HCT116 (cell line): ENCODE results near the gene ACSL3.

Experiments used
- CBX3 ChIP-seq: IDR thresholded peaks from 2 replicates; pipeline ENCODE4 v1.6.1; 2012; ENCODE audit warnings: low read depth
- SIN3A ChIP-seq: IDR thresholded peaks from 2 replicates; pipeline ENCODE4 v1.6.1; 2012; ENCODE audit warnings: low read depth

DNA sequence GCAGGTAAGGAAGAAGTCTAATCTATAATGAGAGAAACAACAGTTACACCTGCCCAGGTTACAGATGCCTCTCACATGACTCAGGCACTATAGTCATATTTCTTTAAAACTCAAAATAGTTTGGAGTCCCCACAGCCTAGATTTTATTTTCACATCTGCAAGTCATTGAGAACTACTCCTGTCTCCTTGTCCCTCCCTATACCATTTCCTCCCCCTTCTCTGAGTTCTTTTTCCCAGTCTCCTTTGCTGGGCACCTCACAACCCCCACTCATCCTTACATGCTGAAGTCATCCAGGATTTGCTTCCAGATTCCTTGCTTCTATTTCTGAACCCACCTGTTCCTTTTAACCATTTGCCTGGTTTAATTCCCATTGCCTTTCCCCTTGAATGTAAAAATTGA, 118.0 kb downstream of the ACSL3 start:
- TF ChIP-seq SIN3A (no peak), CBX3 (no peak)
